ENCODE data around the gene RNF123. TPM values are rescaled to one million over a fixed set of nuclear protein-coding genes. Genes with fewer than 3 reads are reported as not detected.

The RNF123 gene
- total RNA-seq, result 20.8 and 22.7 TPM in 2 replicates

GRCh38 chr3:49689046-49689907 is at the start of gene RNF123, which contains the start of gene MST1:
TSS of gene RNF123 (plus strand) at chr3:49689557. CDS start at chr3:49691166, 1,609 bp downstream.
TSS of gene MST1 (minus strand) at chr3:49689474. CDS start at chr3:49688691, 783 bp downstream.

GRCh38 chr3:49673715-49674496 is 15.5 kb upstream of the RNF123 start, which contains the start of gene APEH:
TSS of gene APEH (plus strand) at chr3:49674351. CDS start at chr3:49674402, 51 bp downstream.

GRCh38 chr3:49719214-49719884 is 30.0 kb downstream of the RNF123 start, which contains the start of gene AMIGO3:
TSS of gene AMIGO3 (minus strand) at chr3:49719684. CDS start at chr3:49719465, 219 bp downstream.

GRCh38 chr3:49723628-49724551 is 34.5 kb downstream of the RNF123 start, which contains the start of gene GMPPB:
TSS of gene GMPPB (minus strand) at chr3:49723951. CDS start at chr3:49723726, 225 bp downstream.

Other genes with a start within 250 kb of the RNF123 start
- gene DAG1, start 219.3 kb upstream of the RNF123 start, total RNA-seq, result 20.1 and 30.2 TPM in 2 replicates
- under 0.01 TPM in 2 replicates for gene BSN, start 135.1 kb upstream of the RNF123 start, total RNA-seq
- gene APEH, start 15.2 kb upstream of the RNF123 start, total RNA-seq, result 91.8 and 125 TPM in 2 replicates
- 0.97 and 2.7 TPM in 2 replicates for gene MST1, start 83 bp upstream of the RNF123 start, total RNA-seq
- gene AMIGO3, start 30.1 kb downstream of the RNF123 start, total RNA-seq, result 0.32 TPM in 1 of 2 replicates, not detected in the other
- 51.2 and 56.5 TPM in 2 replicates for gene GMPPB, start 34.4 kb downstream of the RNF123 start, total RNA-seq
- 32.5 and 56.5 TPM in 2 replicates for gene IP6K1, start 97.0 kb downstream of the RNF123 start, total RNA-seq
- gene CDHR4, start 110.3 kb downstream of the RNF123 start, total RNA-seq, result not detected in 2 replicates
- gene INKA1, start 113.7 kb downstream of the RNF123 start, total RNA-seq, result 14.3 and 16.1 TPM in 2 replicates
- 18.2 and 69.8 TPM in 2 replicates for gene UBA7, start 124.4 kb downstream of the RNF123 start, total RNA-seq
- gene TRAIP, start 167.0 kb downstream of the RNF123 start, total RNA-seq, result 4.9 and 5.2 TPM in 2 replicates
- gene CAMKV, start 180.3 kb downstream of the RNF123 start, total RNA-seq, result not detected in 2 replicates
- gene MST1R, start 214.3 kb downstream of the RNF123 start, total RNA-seq, result 0.30 and 0.97 TPM in 2 replicates
- 14.3 and 20.5 TPM in 2 replicates for gene MON1A, start 240.3 kb downstream of the RNF123 start, total RNA-seq

Measured in epithelial cell of umbilical artery (primary cell).